ENCODE results near the gene VTA1.
A peak's percentile ranks its signal among the peaks of the same experiment; 100 is the strongest.
"Not testable (repeated sequence)": the region's sequence is repeated elsewhere in the genome, so short reads cannot be mapped to it uniquely, and the experiment has no call there.

VTA1 gene

DNA sequence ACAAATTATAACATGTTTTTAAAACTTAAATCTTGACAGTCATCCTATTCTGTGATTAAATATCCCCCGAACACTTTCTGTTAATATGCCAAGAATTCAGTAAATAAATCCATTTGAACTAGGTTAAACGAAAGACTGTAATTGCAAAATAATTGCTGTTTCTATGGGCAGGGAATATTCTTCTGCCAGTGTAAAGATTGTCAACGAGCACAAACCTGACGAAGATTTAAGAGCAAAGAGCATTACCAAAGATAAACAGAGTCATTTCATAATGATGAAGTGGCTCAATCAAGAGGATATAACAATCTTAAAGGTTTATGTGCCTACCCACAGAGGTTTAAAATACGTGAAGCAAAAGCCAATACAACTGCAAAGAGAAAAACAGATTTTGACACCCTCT is 78.5 kb downstream of the VTA1 start:
- FAIRE-seq (no peak), DNase-seq (ENCODE audit: low spot score) (no peak)

GRCh38 chr6:142226731-142227130 is 79.7 kb downstream of the VTA1 start:
- FAIRE-seq (no peak), DNase-seq (ENCODE audit: low spot score) (no peak)

DNA sequence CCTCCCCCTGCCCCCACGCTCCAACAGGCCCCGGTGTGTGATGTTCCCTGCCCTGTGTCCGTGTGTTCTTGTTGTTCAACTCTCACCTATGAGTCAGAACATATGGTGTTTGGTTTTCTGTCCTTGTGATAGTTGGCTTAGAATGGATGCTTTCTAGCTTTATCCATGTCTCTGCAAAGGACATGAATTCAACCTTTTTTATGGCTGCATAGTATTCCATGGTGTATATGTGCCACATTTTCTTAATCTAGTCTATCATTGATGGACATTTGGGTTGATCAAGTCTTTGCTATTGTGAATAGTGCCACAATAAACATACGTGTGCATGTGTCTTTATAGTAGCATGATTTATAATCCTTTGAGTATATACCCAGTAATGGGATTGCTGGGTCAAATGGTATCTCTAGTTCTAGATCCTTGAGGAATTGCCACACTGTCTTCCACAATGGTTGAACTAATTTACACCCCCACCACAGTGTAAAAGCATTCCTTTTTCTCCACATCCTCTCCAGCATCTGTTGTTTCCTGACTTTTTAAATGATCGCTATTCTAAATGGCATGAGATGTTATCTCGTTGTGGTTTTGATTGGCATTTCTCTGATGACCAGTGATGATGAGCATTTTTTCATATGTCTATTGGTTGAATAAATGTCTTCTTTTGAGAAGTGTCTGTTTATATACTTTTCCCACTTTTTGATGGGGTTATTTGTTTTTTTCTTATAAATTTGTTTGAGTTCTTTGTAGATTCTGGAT is 82.6 kb downstream of the VTA1 start:
- DNase-seq (ENCODE audit: low spot score); FAIRE-seq: not testable (repeated sequence)

GRCh38 chr6:142232206-142233044 is 85.4 kb downstream of the VTA1 start:
- FAIRE-seq = not testable (repeated sequence)
- DNase-seq (ENCODE audit: low spot score) = peak; percentile 16

- DNase-seq (ENCODE audit: low spot score) = no peak
- no peak for FAIRE-seq
These were observed 87.1 kb downstream of the VTA1 start for GRCh38 chr6:142233945-142234682.

GRCh38 chr6:142235272-142235671 is 88.2 kb downstream of the VTA1 start:
- no peak for DNase-seq (ENCODE audit: low spot score)
- FAIRE-seq = no peak

DNA sequence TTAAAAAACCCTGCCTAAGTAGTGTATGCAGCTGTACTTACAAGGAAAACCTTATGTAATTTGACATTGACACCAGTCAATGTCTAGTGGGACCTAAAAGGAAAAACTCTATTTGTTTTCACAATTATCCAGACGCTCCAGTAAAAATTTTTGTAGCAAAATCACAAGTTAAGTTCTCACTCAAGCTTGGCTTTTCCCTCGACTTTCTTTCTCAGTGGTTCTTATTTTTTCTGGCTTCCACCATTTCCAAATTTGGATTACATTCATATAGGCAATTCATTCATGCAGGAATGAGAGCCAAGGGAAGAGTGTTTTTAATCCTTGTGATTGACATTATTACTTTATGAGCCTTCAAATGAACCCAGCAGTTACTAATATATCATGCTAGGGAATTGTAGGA is 88.7 kb downstream of the VTA1 start:
- no peak for DNase-seq (ENCODE audit: low spot score)
- FAIRE-seq = no peak

- DNase-seq (ENCODE audit: low spot score) (no peak), FAIRE-seq (no peak)
These were observed 89.6 kb downstream of the VTA1 start for GRCh38 chr6:142236691-142237090.

DNA sequence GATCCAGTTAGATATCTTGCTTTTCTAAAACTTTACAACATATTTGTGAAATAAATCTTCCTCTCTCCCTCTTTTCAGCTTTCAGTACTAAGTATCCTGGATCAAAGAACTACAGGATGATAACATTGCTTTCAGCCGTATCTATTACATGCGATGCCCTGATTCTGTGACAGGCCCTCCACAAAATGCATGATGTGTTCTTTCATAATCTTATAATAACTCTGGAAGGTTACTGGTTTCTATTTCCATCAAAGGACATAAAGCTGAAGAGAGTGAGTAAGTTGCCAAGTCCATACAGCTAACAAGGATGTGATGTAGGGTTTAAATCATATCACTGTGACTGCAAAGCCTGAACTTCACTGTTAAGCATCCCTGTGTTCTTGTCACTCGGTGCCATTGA is 91.8 kb downstream of the VTA1 start:
- FAIRE-seq = no peak

DNA sequence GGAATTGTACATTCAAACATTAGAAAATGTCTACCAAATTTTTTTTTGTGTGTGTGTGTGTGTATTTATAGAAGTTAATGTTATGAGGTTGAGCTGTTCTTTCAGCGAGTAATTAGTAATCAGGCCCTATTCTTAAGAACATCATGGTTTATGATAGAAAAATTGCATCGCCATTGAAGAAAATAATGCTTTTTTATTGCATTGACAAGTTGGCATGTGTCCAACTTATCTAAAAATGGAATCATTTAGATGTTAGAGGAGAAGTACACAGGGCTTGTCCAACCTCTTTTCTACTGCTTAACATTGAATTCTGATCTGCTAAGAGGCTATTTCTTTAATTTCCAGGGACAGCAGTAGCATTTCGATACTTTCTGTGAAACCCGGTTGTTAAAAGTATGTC is 93.1 kb downstream of the VTA1 start:
- no peak for DNase-seq (ENCODE audit: low spot score)
- FAIRE-seq = no peak

More for the DNA sequence above, 91.8 kb downstream of the VTA1 start:
- DNase-seq (ENCODE audit: low spot score) = no peak

GRCh38 chr6:142241061-142241460 is 94.0 kb downstream of the VTA1 start:
- FAIRE-seq (no peak), DNase-seq (ENCODE audit: low spot score) (no peak)

GRCh38 chr6:142242269-142242668 is 95.2 kb downstream of the VTA1 start:
- DNase-seq (ENCODE audit: low spot score) (no peak), FAIRE-seq (no peak)

DNA sequence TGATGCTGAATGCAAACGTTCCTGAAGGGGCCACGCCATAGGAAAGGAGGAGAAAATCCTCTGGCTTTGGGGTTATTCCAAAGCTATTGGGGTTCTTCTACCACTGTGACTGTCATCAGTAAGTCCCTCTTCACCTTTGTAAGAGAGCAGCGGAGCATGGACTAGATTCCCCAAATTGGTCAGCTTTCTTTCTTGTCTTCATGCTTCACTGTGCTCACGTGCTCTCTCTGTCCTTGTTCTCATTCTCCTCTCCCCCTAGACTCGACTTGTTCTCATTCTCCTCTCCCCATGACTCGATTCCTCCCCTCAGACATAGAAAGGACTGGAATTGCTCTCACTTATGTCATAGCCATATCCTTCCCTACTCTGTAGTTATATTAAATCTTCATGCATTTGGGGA is 99.9 kb downstream of the VTA1 start:
- no peak for FAIRE-seq
- DNase-seq (ENCODE audit: low spot score) = no peak

DNA sequence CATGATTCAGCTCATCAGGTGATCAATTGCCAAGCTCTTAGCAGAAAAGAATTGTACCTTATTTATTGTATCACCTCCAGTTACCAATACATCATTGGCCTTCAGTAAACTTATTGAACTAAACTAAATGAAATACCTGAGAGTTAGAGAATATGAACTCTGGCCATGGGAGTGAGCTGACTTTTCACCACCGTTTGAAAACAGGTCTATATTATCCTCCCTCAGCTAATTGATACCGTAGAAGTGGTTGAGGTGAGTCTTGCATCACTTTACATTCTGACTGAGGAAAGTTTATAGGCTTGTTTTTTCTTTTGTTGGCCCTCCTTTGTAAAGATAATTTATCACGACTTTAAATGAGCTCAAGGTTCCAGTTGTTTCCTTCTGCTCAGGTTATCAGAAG is 102.2 kb downstream of the VTA1 start:
- FAIRE-seq (no peak), DNase-seq (ENCODE audit: low spot score) (no peak)

- DNase-seq (ENCODE audit: low spot score) (no peak), FAIRE-seq (no peak)
These were observed 104.9 kb downstream of the VTA1 start for GRCh38 chr6:142251930-142252445.

DNA sequence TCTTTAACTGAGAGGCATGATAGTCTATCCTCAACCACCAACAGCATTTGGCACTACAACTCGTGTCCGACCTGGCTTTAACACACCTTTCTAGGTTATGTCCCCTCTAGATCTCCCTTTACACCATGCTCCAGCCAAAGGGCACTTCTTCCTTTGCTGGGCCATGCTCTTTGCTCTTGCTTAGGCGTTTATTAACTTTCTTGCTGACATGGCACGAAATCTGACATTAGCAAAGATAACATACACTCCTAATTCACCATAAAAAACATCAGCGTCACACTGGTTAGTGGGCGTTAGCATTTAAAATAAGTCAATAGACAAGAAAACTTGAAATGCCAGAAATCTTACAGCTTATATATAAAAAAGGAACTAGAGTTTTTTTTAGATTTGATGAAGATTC is 107.5 kb downstream of the VTA1 start:
- DNase-seq (ENCODE audit: low spot score) = no peak
- FAIRE-seq = no peak

GRCh38 chr6:142255785-142256184 is 108.7 kb downstream of the VTA1 start:
- no peak for FAIRE-seq

DNA sequence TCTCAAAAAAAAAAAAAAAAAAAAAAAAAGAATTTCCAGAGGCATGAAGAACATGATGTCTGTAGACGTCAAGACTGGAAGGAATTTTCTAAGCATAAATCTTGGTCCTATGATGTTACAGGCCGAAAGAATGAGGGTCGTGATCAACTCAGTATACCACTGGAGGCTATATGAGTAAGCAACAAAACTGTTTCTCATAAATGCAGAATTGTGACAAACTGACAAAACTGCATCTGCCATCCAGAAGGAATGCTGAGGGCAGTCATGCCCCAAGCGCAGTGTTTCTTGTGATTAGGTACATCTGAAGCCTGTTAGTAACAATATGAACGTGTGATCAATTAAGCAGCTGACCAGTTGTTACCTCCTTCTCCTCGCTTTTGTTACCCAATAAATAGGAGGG is 111.2 kb downstream of the VTA1 start:
- FAIRE-seq (no peak), DNase-seq (ENCODE audit: low spot score) (no peak)

More at GRCh38 chr6:142255785-142256184, 108.7 kb downstream of the VTA1 start:
- no peak for DNase-seq (ENCODE audit: low spot score)

DNA sequence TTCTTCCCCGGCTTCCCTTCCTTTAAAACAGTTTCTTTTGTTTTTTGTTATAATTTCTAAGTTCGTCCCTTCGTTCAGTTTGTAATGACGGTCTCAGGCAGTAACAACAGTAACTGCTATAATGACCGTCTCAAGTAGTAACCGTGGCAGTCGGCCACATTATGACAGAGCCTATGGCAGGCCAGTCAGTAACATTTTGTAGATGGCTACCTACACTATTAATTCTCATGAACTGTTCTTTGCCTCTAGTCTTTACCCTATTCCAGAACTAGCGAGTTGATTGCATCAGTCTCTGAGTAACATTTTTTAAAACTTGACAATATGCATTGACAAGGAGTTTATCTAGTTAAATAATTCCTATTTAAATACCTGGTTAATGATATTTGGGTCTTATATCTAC is 111.7 kb downstream of the VTA1 start:
- DNase-seq (ENCODE audit: low spot score) (no peak), FAIRE-seq (no peak)

DNA sequence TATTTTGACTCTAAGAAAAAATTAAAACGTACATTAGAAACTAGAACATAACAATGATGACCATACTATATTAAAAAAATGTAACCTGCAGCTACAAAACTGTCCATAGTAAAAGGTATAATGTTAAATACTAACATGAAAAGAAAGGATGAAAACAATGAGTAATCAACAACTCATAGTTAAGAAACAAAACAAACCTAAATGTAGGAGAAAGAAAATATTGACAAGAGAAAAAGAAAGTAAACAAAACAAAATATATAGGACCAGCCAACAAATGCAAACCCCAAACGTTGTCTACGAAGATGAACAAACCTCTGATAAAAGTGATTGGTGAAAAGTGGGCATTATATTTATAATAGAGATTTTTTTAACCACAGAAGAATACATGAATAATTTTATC is 113.7 kb downstream of the VTA1 start:
- no peak for FAIRE-seq
- no peak for DNase-seq (ENCODE audit: low spot score)

DNA sequence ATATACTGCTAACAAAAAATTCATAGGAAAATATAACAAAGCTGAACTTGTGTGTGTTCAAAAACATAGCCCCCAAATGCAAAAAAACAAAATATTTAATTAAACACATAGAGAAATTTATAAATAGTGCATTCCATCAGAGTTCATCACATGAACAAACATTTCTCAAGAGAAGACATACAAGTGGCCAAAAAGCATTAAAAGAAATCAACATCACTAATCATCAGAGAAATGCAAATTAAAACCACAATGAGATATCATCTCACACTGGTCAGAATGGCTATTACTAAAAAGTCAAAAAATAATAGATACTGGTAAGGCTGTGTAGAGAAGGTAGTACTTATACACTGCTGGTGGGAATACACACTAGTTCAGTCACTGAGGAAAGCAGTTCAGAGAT is 115.2 kb downstream of the VTA1 start:
- FAIRE-seq (no peak), DNase-seq (ENCODE audit: low spot score) (no peak)

DNA sequence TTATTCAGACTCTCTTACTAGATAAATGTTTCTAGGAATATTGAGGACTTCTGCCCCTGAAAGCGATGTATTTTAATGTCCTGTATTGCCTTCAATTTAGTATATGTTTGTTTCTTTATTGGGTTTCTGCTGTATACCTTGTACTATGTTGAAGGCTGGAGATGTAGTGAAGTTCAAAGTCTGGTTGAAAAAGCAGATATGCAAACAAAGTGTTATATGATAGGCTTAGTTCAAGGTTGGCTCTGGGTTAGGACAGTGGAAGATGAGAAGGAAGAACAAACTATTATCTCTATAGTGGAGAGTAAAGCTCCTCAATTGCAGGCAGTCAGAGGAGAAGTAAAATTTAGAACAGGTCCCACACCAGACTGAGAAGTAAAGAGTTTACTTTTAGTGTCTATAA is 118.4 kb downstream of the VTA1 start:
- no peak for DNase-seq (ENCODE audit: low spot score)
- no peak for FAIRE-seq

All from RCC 7860 (cell line).